SK-N-SH (cell line): ENCODE measurements around the gene MAD1L1.

Source experiments
- EP300 ChIP-seq, 2 experiments: IDR thresholded peaks; 2 replicates each; pipeline versions ENCODE4 v1.4.0 to v1.6.1; 2012; ENCODE audit warnings: borderline replicate concordance in 1 of 2, low read depth in 1 of 2, low read length in 1 of 2
- FOSL2 ChIP-seq: IDR thresholded peaks from 2 replicates; pipeline ENCODE4 v1.4.0; 2012; ENCODE audit warnings: low read depth, mild to moderate bottlenecking, moderate library complexity, borderline replicate concordance
- MEF2A ChIP-seq: IDR thresholded peaks from 2 replicates; pipeline ENCODE4 v1.4.0; 2012; ENCODE audit warnings: low read depth, borderline replicate concordance
- NRF1 ChIP-seq: IDR thresholded peaks from 2 replicates; pipeline ENCODE4 v1.6.1; 2012; ENCODE audit warnings: low read depth, mild to moderate bottlenecking, low read length
- PBX3 ChIP-seq: IDR thresholded peaks from 2 replicates; pipeline ENCODE4; 2012
- RAD21 ChIP-seq: IDR thresholded peaks from 2 replicates; pipeline ENCODE4 v1.6.1; 2012; ENCODE audit warnings: mild to moderate bottlenecking, low read length
- RCOR1 ChIP-seq: fragments of 150-350 bp; IDR thresholded peaks from 2 replicates; pipeline ENCODE4 v1.6.1; 2017; ENCODE audit warnings: antibody characterized with exemption, low read length
- REST ChIP-seq: IDR thresholded peaks from 2 replicates; pipeline ENCODE4 v1.6.1; 2012; ENCODE audit warnings: mild to moderate bottlenecking, low read depth, low read length, moderate library complexity
- SIN3A ChIP-seq: IDR thresholded peaks from 2 replicates; pipeline ENCODE4 v1.6.1; 2012; ENCODE audit warnings: low read depth, mild to moderate bottlenecking, low read length, moderate library complexity, borderline replicate concordance
- SMC3 ChIP-seq: IDR thresholded peaks from 2 replicates; pipeline ENCODE4 v1.6.1; 2012; ENCODE audit warnings: low read depth, low read length, improper control_type of control experiment
- TAF1 ChIP-seq: IDR thresholded peaks from 2 replicates; pipeline ENCODE4 v1.6.1; 2012; ENCODE audit warnings: low read depth, mild to moderate bottlenecking, low read length, moderate library complexity, borderline replicate concordance
- YY1 ChIP-seq: IDR thresholded peaks from 2 replicates; pipeline ENCODE4 v1.4.0; 2012; ENCODE audit warnings: low read depth, mild to moderate bottlenecking
- ZBTB33 ChIP-seq: IDR thresholded peaks from 2 replicates; pipeline ENCODE4 v1.4.0; 2012; ENCODE audit warnings: low read depth, borderline replicate concordance
- TF ChIP-seq, protein P1 (sequence below): fragments of 200-600 bp; sonication (generic); IDR thresholded peaks from 2 replicates; pipeline ENCODE4 v1.6.1; 2017; ENCODE audit warnings: antibody characterized with exemption, mild to moderate bottlenecking, moderate library complexity

DNA sequence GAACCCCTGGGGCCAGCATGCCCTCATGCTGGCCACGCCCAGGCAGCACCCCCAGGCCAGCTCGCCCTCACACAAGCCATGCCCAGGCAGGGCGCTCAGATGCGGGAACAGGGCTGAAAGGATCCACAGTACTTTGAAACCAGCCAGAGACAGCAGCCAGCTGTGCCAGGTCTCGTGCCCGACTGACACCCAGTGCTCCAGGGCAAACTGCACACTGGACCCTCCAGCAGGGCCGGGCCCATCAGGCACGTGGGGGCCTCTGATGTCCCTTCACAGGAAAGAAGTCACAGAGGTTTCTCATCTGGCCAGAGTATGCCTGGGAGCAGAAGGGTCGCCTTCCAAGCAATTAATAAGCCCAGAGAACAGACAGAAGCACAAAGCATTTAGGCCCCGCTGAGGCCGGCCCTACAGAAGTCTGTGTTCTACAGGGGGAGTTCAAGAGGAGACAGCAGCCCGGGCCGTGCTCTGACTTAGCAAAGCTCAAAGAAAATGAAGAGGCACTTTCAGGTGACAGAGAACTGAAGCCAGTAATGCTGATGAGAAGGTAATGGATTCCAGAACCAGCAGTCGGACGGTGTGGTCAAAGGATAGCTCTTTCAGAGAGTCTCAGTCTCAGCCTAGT, 21.4 kb downstream of the MAD1L1 start:
- TF ChIP-seq TAF1: no peak
- TF ChIP-seq, protein P1, sequence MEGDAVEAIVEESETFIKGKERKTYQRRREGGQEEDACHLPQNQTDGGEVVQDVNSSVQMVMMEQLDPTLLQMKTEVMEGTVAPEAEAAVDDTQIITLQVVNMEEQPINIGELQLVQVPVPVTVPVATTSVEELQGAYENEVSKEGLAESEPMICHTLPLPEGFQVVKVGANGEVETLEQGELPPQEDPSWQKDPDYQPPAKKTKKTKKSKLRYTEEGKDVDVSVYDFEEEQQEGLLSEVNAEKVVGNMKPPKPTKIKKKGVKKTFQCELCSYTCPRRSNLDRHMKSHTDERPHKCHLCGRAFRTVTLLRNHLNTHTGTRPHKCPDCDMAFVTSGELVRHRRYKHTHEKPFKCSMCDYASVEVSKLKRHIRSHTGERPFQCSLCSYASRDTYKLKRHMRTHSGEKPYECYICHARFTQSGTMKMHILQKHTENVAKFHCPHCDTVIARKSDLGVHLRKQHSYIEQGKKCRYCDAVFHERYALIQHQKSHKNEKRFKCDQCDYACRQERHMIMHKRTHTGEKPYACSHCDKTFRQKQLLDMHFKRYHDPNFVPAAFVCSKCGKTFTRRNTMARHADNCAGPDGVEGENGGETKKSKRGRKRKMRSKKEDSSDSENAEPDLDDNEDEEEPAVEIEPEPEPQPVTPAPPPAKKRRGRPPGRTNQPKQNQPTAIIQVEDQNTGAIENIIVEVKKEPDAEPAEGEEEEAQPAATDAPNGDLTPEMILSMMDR: no peak
- TF ChIP-seq YY1: no peak
- TF ChIP-seq MEF2A: no peak
- TF ChIP-seq NRF1: no peak
- TF ChIP-seq EP300 (IDR thresholded peaks at IDR 0.05; ENCODE audit: borderline replicate concordance in 1 of 2, low read depth in 1 of 2, low read length in 1 of 2): no peak
- TF ChIP-seq RAD21: no peak
- no peak for TF ChIP-seq ZBTB33
- TF ChIP-seq PBX3: no peak
- TF ChIP-seq SMC3: no peak
- no peak for TF ChIP-seq RCOR1
- TF ChIP-seq SIN3A: no peak
- no peak for TF ChIP-seq FOSL2
- TF ChIP-seq REST: no peak
